Breast epithelium (tissue), 4 donors: Measurements from ENCODE around the gene URB1. TPM values are rescaled to one million over a fixed set of nuclear protein-coding genes. Genes with fewer than 3 reads are reported as not detected.
"Not testable (repeated sequence)": the region's sequence is repeated elsewhere in the genome, so short reads cannot be mapped to it uniquely, and the experiment has no call there.

Source experiments
- DNase-seq, 2 donors: peaks; one replicate each; pipeline ENCODE4 v3.0.0-alpha.2; 2019; ENCODE audit warnings: low spot score in 2 of 2
- H3K27ac ChIP-seq, 2 donors: fragments of 200-600 bp; sonication (generic) in 1 of 2; one replicate each; pipeline ENCODE4 v1.5.1; 2016 to 2019; ENCODE audit warnings: mild to moderate bottlenecking in 1 of 2
- H3K27me3 ChIP-seq, 2 donors: fragments of 200-600 bp; sonication (generic) in 1 of 2; one replicate each; pipeline versions ENCODE4 v1.5.1 to v1.6.0; 2017 to 2019; ENCODE audit warnings: control low read depth in 1 of 2, mild to moderate bottlenecking in 1 of 2
- H3K36me3 ChIP-seq: fragments of 200-600 bp; one replicate; pipeline ENCODE4 v1.5.1; 2019
- H3K4me1 ChIP-seq, 2 donors: fragments of 200-600 bp; sonication (generic); one replicate each; pipeline ENCODE4 v1.5.1; 2016 to 2019; ENCODE audit warnings: control low read depth in 1 of 2
- H3K4me3 ChIP-seq, 3 donors: fragments of 200-600 bp; sonication (generic); 1 replicate in 2 of 3; 2 replicates in 1 of 3; pipeline ENCODE4 v1.5.1; 2016 to 2019; ENCODE audit warnings: mild to moderate bottlenecking in 3 of 3, moderate library complexity in 2 of 3
- H3K9me3 ChIP-seq, 2 donors: fragments of 200-600 bp; sonication (generic) in 1 of 2; one replicate each; pipeline ENCODE4 v1.5.1; 2016 to 2019; ENCODE audit warnings: control low read depth in 1 of 2
- POLR2A ChIP-seq: fragments of 450-650 bp; IDR thresholded peaks from one replicate; pipeline ENCODE4 v1.6.1; 2016; ENCODE audit warnings: antibody characterized with exemption, mild to moderate bottlenecking, moderate library complexity
- POLR2AphosphoS5 ChIP-seq, 3 donors: sonication (generic); formaldehyde crosslinking; IDR thresholded peaks; one replicate each; pipeline ENCODE4 v1.6.1; 2017; ENCODE audit warnings: antibody characterized with exemption in 3 of 3
- intact Hi-C: fragments of 100-400 bp; cut with DNase I; formaldehyde crosslinking; loops from one replicate; pipeline ENCODE4 v1.15.1; 2023; ENCODE audit warnings: low total_unique reads
- total RNA-seq, 3 donors: library from RNA; depleted of rRNA; stranded (reverse); fragments of >200 nt; gene quantifications; one replicate each; pipeline ENCODE4 v1.1.0, GENCODE V29; 2016
- TF ChIP-seq, protein P1 (sequence below), 3 donors: fragments of 450-650 bp; IDR thresholded peaks; one replicate each; pipeline ENCODE4 v1.5.1; 2016 to 2017; ENCODE audit warnings: antibody characterized with exemption in 3 of 3, mild to moderate bottlenecking in 3 of 3, moderate library complexity in 3 of 3

The URB1 gene
- total RNA-seq, 3 donors from 2014 or later, result 12.8 to 22.2 (median 20.6) TPM

GRCh38 chr21:32270748-32271147 lies 122.1 kb downstream of the URB1 start:
- Histone ChIP-seq H3K4me3 (no peak overlapping the region), H3K4me1 (no peaks in the 10 kb centered on the region), H3K27ac (no peak overlapping the region), H3K36me3 (no peaks in the 10 kb centered on the region), H3K9me3 (no peaks in the 10 kb centered on the region), H3K27me3 (no peaks in the 10 kb centered on the region)
- TF ChIP-seq POLR2AphosphoS5 (IDR thresholded peaks at IDR 0.05) (no peak), POLR2A (no peak)
- TF ChIP-seq, protein P1, sequence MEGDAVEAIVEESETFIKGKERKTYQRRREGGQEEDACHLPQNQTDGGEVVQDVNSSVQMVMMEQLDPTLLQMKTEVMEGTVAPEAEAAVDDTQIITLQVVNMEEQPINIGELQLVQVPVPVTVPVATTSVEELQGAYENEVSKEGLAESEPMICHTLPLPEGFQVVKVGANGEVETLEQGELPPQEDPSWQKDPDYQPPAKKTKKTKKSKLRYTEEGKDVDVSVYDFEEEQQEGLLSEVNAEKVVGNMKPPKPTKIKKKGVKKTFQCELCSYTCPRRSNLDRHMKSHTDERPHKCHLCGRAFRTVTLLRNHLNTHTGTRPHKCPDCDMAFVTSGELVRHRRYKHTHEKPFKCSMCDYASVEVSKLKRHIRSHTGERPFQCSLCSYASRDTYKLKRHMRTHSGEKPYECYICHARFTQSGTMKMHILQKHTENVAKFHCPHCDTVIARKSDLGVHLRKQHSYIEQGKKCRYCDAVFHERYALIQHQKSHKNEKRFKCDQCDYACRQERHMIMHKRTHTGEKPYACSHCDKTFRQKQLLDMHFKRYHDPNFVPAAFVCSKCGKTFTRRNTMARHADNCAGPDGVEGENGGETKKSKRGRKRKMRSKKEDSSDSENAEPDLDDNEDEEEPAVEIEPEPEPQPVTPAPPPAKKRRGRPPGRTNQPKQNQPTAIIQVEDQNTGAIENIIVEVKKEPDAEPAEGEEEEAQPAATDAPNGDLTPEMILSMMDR (IDR thresholded peaks at IDR 0.05), result no peak
- intact Hi-C loops, result no loop called here
- no peak for DNase-seq

DNA sequence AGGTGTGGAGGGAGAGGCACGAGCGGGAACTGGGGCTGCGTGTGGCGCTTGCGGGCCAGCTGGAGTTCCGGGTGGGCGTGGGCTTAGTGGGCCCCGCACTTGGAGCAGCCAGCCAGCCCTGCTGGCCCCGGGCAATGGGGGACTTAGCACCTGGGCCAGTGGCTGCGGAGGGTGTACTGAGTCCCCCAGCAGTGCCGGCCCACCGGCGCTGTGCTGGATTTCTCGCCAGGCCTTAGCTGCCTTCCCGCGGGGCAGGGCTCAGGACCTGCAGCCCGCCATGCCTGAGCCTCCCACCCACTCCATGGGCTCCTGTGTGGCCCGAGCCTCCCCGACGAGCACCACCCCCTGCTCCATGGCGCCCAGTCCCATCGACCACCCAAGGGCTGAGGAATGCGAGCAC lies 127.5 kb downstream of the URB1 start:
- intact Hi-C loops, H3K27ac ChIP-seq: not testable (repeated sequence)

GRCh38 chr21:32261929-32262328 lies 130.9 kb downstream of the URB1 start:
- DNase-seq, result no peak

More for the DNA sequence above, 127.5 kb downstream of the URB1 start:
- H3K36me3 ChIP-seq, H3K9me3 ChIP-seq, H3K4me1 ChIP-seq, H3K4me3 ChIP-seq, DNase-seq, H3K27me3 ChIP-seq: not testable (repeated sequence)

More at GRCh38 chr21:32261929-32262328, 130.9 kb downstream of the URB1 start:
- no peaks in the 10 kb centered on the region for H3K9me3 ChIP-seq
- H3K36me3 ChIP-seq, result no peaks in the 10 kb centered on the region
- H3K4me3 ChIP-seq, result no peak overlapping the region
- no peak overlapping the region for H3K27ac ChIP-seq
- no peaks in the 10 kb centered on the region for H3K27me3 ChIP-seq
- TF ChIP-seq POLR2A (no peak), POLR2AphosphoS5 (IDR thresholded peaks at IDR 0.05) (no peak)
- TF ChIP-seq, protein P1 (IDR thresholded peaks at IDR 0.05), result no peak
- no peaks in the 10 kb centered on the region for H3K4me1 ChIP-seq
- intact Hi-C loops, result no loop called here

Other genes starting within 250 kb of the URB1 start
- gene MIS18A, start 114.0 kb downstream of the URB1 start, total RNA-seq, result 10 to 100 TPM in 1 of 3 donors, 1 to 10 TPM in 2; 4.2 to 10.8 (median 7.2) TPM
- gene MRAP, start 94.2 kb downstream of the URB1 start, total RNA-seq, result 10 to 100 TPM in 1 of 3 donors, 1 to 10 TPM in 2; 5.1 to 23.4 (median 8.8) TPM
- 10 to 100 TPM; 30.2 to 69.8 (median 58.5) TPM for gene EVA1C, start 19.7 kb upstream of the URB1 start, total RNA-seq
- gene TCP10L, start 192.5 kb upstream of the URB1 start, total RNA-seq, result under 1 TPM; 0.48 to 0.73 (median 0.66) TPM
- 10 to 100 TPM; 16.8 to 38.2 (median 36.1) TPM for gene CFAP298, start 219.4 kb upstream of the URB1 start, total RNA-seq